ENCODE measurements around the gene CACNA1C.

DNA sequence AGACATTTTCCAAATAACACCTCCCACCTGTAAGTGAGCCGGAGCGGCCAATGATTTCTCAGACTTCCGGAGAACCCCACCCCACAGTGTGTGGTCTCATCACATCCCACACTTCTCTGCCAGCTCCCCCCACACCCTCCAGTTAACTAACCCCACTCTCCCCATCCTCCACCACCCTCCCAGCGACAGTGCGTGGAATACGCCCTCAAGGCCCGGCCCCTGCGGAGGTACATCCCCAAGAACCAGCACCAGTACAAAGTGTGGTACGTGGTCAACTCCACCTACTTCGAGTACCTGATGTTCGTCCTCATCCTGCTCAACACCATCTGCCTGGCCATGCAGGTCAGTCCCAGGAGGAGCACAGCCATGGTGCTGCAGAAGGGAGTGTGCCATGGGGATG lies 557.6 kb downstream of the CACNA1C start:
- TF ChIP-seq, protein P1, sequence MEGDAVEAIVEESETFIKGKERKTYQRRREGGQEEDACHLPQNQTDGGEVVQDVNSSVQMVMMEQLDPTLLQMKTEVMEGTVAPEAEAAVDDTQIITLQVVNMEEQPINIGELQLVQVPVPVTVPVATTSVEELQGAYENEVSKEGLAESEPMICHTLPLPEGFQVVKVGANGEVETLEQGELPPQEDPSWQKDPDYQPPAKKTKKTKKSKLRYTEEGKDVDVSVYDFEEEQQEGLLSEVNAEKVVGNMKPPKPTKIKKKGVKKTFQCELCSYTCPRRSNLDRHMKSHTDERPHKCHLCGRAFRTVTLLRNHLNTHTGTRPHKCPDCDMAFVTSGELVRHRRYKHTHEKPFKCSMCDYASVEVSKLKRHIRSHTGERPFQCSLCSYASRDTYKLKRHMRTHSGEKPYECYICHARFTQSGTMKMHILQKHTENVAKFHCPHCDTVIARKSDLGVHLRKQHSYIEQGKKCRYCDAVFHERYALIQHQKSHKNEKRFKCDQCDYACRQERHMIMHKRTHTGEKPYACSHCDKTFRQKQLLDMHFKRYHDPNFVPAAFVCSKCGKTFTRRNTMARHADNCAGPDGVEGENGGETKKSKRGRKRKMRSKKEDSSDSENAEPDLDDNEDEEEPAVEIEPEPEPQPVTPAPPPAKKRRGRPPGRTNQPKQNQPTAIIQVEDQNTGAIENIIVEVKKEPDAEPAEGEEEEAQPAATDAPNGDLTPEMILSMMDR (IDR thresholded peaks at IDR 0.05) = no peak
- TF ChIP-seq POLR2AphosphoS5 (IDR thresholded peaks at IDR 0.05) (no peak), EP300 (IDR thresholded peaks at IDR 0.05) (no peak)

Data from suprapubic skin (tissue), 4 donors.